ENCODE results near the gene ADORA1.
A peak's percentile ranks its signal among the peaks of the same experiment; 100 is the strongest.

The ADORA1 gene

DNA sequence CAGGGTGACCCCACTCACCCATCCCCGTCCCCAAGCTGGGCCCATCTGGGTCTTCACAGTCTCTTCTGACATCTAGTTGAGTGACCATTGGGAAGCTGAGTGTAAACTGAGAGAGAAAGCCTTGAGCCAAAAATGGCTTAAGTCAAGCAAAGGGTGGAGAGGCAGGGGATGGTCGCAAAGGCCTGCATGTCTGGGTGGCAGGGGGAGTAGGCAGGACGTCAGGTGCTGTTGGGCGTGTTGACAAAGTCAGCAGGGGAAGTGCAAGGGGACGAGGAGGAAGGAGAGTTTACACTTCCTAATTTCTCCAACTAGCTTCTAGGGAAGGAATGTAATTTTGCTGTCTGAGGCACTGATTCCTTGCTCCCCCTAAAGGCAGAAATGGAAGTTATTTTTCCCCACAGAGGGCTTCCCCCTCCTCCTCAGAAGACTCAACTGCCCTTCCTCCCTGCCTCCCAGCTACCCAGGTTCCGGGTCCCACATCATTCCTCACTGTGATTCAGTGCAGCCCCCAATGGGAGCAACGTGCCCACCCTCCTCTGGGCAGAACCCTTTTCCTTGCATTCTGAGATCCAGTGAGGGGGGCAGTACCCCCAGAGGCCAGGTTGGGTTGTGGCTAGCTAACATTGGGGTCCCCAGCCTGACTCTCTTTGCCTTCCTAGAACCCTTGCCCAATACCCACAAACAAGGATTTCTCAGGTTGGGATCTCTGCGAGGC lies 1.2 kb upstream of the ADORA1 start:
- TF ChIP-seq RAD21 (IDR thresholded peaks at IDR 0.05; ENCODE audit: low read depth) (peak; percentile 37), TAF1 (IDR thresholded peaks at IDR 0.05; ENCODE audit: low read depth) (no peak)

GRCh38 chr1:203126866-203127665 lies 460 bp upstream of the ADORA1 start:
- TF ChIP-seq YY1 (IDR thresholded peaks at IDR 0.05; ENCODE audit: low read depth): no peak
- no peak for TF ChIP-seq TAF1 (IDR thresholded peaks at IDR 0.05; ENCODE audit: low read depth)
- TF ChIP-seq CREB1 (IDR thresholded peaks at IDR 0.05; ENCODE audit: low read depth): no peak
- peak; percentile 26; the same call in 1 of the 2 replicates for TF ChIP-seq REST (IDR thresholded peaks at IDR 0.05; ENCODE audit: low read depth)
- TF ChIP-seq RAD21 (IDR thresholded peaks at IDR 0.05; ENCODE audit: low read depth): no peak
- TF ChIP-seq, protein P1, sequence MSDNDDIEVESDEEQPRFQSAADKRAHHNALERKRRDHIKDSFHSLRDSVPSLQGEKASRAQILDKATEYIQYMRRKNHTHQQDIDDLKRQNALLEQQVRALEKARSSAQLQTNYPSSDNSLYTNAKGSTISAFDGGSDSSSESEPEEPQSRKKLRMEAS (IDR thresholded peaks at IDR 0.05): no peak
- TF ChIP-seq EGR1 (IDR thresholded peaks at IDR 0.05): no peak

- TF ChIP-seq, protein P2, sequence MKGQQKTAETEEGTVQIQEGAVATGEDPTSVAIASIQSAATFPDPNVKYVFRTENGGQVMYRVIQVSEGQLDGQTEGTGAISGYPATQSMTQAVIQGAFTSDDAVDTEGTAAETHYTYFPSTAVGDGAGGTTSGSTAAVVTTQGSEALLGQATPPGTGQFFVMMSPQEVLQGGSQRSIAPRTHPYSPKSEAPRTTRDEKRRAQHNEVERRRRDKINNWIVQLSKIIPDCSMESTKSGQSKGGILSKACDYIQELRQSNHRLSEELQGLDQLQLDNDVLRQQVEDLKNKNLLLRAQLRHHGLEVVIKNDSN (IDR thresholded peaks at IDR 0.05): no peak
- no peak for TF ChIP-seq NFIC (IDR thresholded peaks at IDR 0.05)
- no peak for TF ChIP-seq FOXM1 (IDR thresholded peaks at IDR 0.05; ENCODE audit: borderline replicate concordance, low read depth)
- TF ChIP-seq CEBPB (IDR thresholded peaks at IDR 0.05): no peak
- no peak for TF ChIP-seq ZBTB7A (IDR thresholded peaks at IDR 0.05; ENCODE audit: low read depth)
- TF ChIP-seq EP300 (IDR thresholded peaks at IDR 0.05; ENCODE audit: borderline replicate concordance): no peak
- no peak for TF ChIP-seq TEAD4 (IDR thresholded peaks at IDR 0.05)
- no peak for TF ChIP-seq TCF12 (IDR thresholded peaks at IDR 0.05; ENCODE audit: low read depth)
- TF ChIP-seq CREB1 (IDR thresholded peaks at IDR 0.05; ENCODE audit: low read depth): no peak
- no peak for TF ChIP-seq YY1 (IDR thresholded peaks at IDR 0.05; ENCODE audit: low read depth)
- no peak for TF ChIP-seq REST (IDR thresholded peaks at IDR 0.05; ENCODE audit: low read depth)
Measured at GRCh38 chr1:203128431-203128715, 847 bp downstream of the ADORA1 start.

GRCh38 chr1:203128716-203129500 lies 1.4 kb downstream of the ADORA1 start:
- no peak for TF ChIP-seq TEAD4 (IDR thresholded peaks at IDR 0.05)
- no peak for TF ChIP-seq CEBPB (IDR thresholded peaks at IDR 0.05)
- TF ChIP-seq, protein P1 (IDR thresholded peaks at IDR 0.05): 0 out of 2 replicates have a peak, but pooled peaks have one; percentile 25
- no peak for TF ChIP-seq CREB1 (IDR thresholded peaks at IDR 0.05; ENCODE audit: low read depth)

DNA sequence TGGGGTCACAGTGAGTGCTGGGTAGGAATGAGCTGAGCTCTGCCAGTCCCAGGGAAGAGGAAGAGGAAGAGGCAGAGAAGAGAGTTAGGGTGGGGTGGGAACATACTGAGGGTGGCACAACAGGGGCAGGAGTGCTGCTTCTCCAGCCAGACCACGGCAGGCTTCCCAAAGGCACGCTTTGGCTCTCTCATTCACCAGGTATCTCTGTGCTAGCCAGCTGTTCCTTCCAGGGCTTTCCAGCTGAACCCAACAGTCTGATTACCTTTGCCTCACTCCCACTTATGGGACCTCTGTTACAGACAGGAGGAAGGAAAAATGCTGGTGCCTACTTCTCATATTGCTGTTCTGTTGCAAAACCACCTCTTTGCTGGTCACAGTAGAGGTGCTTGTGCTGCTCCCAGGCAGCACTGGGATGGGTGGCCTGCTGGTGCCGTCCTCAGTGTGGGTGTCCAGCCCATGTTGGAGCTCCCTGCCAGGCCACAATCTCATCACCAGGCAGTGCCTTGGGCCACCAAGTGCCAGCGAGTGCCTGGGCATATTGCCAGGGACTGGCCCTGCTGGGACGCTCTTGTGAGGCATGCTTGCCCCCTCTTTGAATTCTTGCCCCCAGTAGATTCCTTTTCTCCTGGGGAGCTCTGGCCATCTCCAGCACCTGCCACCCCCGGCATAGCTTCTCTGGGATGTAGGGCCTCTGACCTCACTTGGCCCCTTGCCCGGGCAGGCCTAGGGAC lies 2.1 kb downstream of the ADORA1 start:
- peak; percentile 59; the same call in 1 of the 2 replicates for TF ChIP-seq TEAD4 (IDR thresholded peaks at IDR 0.05)
- TF ChIP-seq, protein P1 (IDR thresholded peaks at IDR 0.05): peak; percentile 60
- TF ChIP-seq RAD21 (IDR thresholded peaks at IDR 0.05; ENCODE audit: low read depth): no peak
- peak; percentile 38; the same call in 1 of the 2 replicates for TF ChIP-seq FOXM1 (IDR thresholded peaks at IDR 0.05; ENCODE audit: borderline replicate concordance, low read depth)
- peak; percentile 56; the same call in 1 of the 2 replicates for TF ChIP-seq EGR1 (IDR thresholded peaks at IDR 0.05)
- TF ChIP-seq CEBPB (IDR thresholded peaks at IDR 0.05): no peak
- peak; percentile 86 for TF ChIP-seq TCF12 (IDR thresholded peaks at IDR 0.05; ENCODE audit: low read depth)
- TF ChIP-seq, protein P2 (IDR thresholded peaks at IDR 0.05): peak; percentile 1; the same call in 1 of the 2 replicates
- TF ChIP-seq NFIC (IDR thresholded peaks at IDR 0.05): peak; percentile 91
- no peak for TF ChIP-seq REST (IDR thresholded peaks at IDR 0.05; ENCODE audit: low read depth)
- peak; percentile 53; the same call in 1 of the 2 replicates for TF ChIP-seq ZBTB7A (IDR thresholded peaks at IDR 0.05; ENCODE audit: low read depth)
- TF ChIP-seq CREB1 (IDR thresholded peaks at IDR 0.05; ENCODE audit: low read depth): no peak
- TF ChIP-seq YY1 (IDR thresholded peaks at IDR 0.05; ENCODE audit: low read depth): peak; percentile 28; the same call in 1 of the 2 replicates
- TF ChIP-seq EP300 (IDR thresholded peaks at IDR 0.05; ENCODE audit: borderline replicate concordance): peak; percentile 76
- no peak for TF ChIP-seq TAF1 (IDR thresholded peaks at IDR 0.05; ENCODE audit: low read depth)

All from Ishikawa (cell line).